ENCODE results near the gene CNTNAP5.

Gene CNTNAP5

DNA sequence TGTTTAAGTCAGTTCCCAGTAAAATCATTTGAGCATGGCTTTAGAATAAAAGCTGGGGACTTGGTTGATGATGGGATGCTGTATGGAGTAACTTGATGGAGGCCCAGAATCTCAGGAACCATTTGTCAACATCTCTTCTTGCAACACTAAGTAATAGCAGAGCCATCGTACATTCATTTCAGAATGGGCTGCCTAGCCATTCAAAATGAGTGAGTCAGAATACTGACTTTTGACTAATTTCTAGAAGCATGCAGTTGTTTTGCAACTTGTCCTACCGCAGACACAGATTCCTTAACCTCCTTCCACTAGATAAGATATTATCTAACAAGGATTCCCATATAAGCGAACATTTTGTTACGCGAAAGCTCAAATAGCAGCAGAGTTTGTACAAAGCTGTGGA lies 229.5 kb downstream of the CNTNAP5 start:
- peak overlapping the region; percentile 53 for H3K4me2 ChIP-seq (ENCODE audit: low read length)
- no peaks in the 10 kb centered on the region for H3K36me3 ChIP-seq (replicated peaks; ENCODE audit: low read depth, low read length)
- H3K4me1 ChIP-seq (ENCODE audit: low read length): peaks cover 15% of the 10 kb centered on the region
- H3K27ac ChIP-seq (ENCODE audit: low read length): peak overlapping the region; percentile 28; the same call in 1 of the 2 replicates
- peak overlapping the region; percentile 21; the same call in 1 of the 2 replicates for H3K4me3 ChIP-seq (ENCODE audit: low read length)
- H3K79me2 ChIP-seq (ENCODE audit: low read length): no peaks in the 10 kb centered on the region
- no peak overlapping the region for H2AFZ ChIP-seq (ENCODE audit: low read depth, low read length)
- H3K9ac ChIP-seq (ENCODE audit: low read length): no peak overlapping the region
- TF ChIP-seq EZH2phosphoT487 (IDR thresholded peaks at IDR 0.05; ENCODE audit: low read depth): no peak
- TF ChIP-seq, protein P1, sequence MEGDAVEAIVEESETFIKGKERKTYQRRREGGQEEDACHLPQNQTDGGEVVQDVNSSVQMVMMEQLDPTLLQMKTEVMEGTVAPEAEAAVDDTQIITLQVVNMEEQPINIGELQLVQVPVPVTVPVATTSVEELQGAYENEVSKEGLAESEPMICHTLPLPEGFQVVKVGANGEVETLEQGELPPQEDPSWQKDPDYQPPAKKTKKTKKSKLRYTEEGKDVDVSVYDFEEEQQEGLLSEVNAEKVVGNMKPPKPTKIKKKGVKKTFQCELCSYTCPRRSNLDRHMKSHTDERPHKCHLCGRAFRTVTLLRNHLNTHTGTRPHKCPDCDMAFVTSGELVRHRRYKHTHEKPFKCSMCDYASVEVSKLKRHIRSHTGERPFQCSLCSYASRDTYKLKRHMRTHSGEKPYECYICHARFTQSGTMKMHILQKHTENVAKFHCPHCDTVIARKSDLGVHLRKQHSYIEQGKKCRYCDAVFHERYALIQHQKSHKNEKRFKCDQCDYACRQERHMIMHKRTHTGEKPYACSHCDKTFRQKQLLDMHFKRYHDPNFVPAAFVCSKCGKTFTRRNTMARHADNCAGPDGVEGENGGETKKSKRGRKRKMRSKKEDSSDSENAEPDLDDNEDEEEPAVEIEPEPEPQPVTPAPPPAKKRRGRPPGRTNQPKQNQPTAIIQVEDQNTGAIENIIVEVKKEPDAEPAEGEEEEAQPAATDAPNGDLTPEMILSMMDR (IDR thresholded peaks at IDR 0.05; ENCODE audit: low read depth, low read length): no peak
- H3K9me3 ChIP-seq (ENCODE audit: insufficient read depth, low read length): no peaks in the 10 kb centered on the region
- H3K27me3 ChIP-seq (ENCODE audit: low read depth, low read length): no peaks in the 10 kb centered on the region
- H4K20me1 ChIP-seq (ENCODE audit: insufficient read depth, low read length): no peaks in the 10 kb centered on the region

DNA sequence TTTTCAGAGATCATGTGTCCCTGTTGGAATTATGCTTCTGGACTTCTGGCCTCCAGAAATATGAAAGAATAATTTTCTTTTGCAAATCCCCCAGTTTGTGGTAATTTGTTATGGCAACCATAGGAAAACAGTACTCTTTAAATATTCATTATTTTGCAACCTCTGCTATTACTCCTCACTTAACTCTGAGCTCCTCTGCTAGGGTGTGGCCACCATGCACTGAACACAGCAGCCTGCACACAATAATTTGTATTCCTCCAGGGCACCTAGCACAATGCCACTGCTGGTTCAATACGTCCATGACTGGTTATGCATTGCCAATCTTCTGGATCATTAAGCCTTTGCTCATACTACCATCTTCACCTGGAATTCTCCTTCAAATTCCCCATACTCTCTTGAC lies 232.0 kb downstream of the CNTNAP5 start:
- Histone ChIP-seq H3K9ac (ENCODE audit: low read length) (no peak overlapping the region), H3K27me3 (ENCODE audit: low read depth, low read length) (no peaks in the 10 kb centered on the region), H3K4me2 (ENCODE audit: low read length) (no peak overlapping the region)

DNA sequence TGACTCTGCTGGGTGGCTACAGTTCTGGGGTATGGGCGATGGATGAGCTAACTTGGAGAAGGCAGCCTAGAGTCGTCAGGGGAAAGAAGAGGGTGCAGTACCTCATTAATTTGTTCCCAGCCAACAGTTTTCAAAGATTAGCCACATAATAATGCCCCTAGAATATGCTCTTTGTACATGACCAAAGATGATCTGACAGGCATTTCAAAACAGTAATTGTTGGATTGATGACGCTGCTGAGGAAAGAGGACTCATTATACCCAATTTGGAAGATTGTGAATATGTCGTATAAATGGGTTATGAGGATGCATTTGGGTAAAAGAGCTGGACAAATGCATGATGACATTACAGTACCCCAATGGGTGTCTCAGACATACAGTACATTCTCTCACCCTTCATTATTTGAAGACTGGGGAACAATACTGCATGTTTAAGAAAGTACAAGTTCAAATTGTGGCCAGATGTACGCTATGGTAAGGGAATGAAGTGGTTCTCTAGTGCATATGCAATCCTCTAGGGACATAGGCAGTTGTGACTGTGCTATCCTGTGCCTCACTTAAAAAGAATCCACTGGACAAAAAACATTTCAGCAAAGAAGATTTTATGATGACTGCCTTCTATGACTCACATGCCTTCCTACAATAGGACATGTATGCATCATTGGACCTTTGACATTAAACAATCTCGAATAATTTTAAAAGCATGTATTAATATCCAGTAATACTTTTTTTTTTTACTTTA lies 233.2 kb downstream of the CNTNAP5 start:
- Histone ChIP-seq H4K20me1 (ENCODE audit: insufficient read depth, low read length) (no peaks in the 10 kb centered on the region), H3K4me3 (ENCODE audit: low read length) (no peak overlapping the region), H3K9me3 (ENCODE audit: insufficient read depth, low read length) (no peaks in the 10 kb centered on the region), H3K9ac (ENCODE audit: low read length) (no peak overlapping the region), H2AFZ (ENCODE audit: low read depth, low read length) (no peak overlapping the region), H3K27ac (ENCODE audit: low read length) (no peak overlapping the region), H3K27me3 (ENCODE audit: low read depth, low read length) (no peaks in the 10 kb centered on the region), H3K4me1 (ENCODE audit: low read length) (peaks cover 15% of the 10 kb centered on the region), H3K4me2 (ENCODE audit: low read length) (no peak overlapping the region), H3K79me2 (ENCODE audit: low read length) (no peaks in the 10 kb centered on the region), H3K36me3 (replicated peaks; ENCODE audit: low read depth, low read length) (no peaks in the 10 kb centered on the region)
- no peak for TF ChIP-seq EZH2phosphoT487 (IDR thresholded peaks at IDR 0.05; ENCODE audit: low read depth)
- TF ChIP-seq, protein P1 (IDR thresholded peaks at IDR 0.05; ENCODE audit: low read depth, low read length): no peak

More for the DNA sequence above, 232.0 kb downstream of the CNTNAP5 start:
- Histone ChIP-seq H2AFZ (ENCODE audit: low read depth, low read length) (no peak overlapping the region), H3K4me3 (ENCODE audit: low read length) (no peak overlapping the region), H3K9me3 (ENCODE audit: insufficient read depth, low read length) (no peaks in the 10 kb centered on the region), H3K79me2 (ENCODE audit: low read length) (no peaks in the 10 kb centered on the region), H3K27ac (ENCODE audit: low read length) (no peak overlapping the region), H4K20me1 (ENCODE audit: insufficient read depth, low read length) (no peaks in the 10 kb centered on the region), H3K4me1 (ENCODE audit: low read length) (peaks cover 15% of the 10 kb centered on the region), H3K36me3 (replicated peaks; ENCODE audit: low read depth, low read length) (no peaks in the 10 kb centered on the region)
- TF ChIP-seq, protein P1 (IDR thresholded peaks at IDR 0.05; ENCODE audit: low read depth, low read length): no peak
- TF ChIP-seq EZH2phosphoT487 (IDR thresholded peaks at IDR 0.05; ENCODE audit: low read depth): no peak

DNA sequence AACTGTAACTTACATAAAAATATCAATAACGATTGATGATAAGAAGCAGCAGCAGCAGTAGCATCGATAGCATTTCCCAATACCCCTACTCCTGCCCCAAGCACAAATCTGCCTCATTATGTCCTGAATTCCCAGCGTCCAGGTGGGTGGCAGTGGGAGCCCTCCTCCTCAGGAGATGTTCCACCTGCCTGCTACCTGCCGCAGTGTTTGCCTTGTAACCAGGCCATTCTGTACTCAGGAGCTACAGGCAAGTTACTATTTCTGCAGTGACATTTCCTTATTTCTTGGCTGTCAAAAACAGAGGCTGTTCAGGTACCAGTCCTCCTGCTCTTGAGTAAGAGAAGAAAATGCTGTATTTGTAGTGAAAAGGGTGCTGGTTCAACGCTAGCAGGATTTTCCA lies 236.4 kb downstream of the CNTNAP5 start:
- Histone ChIP-seq H3K9me3 (ENCODE audit: insufficient read depth, low read length) (no peaks in the 10 kb centered on the region), H3K27me3 (ENCODE audit: low read depth, low read length) (no peaks in the 10 kb centered on the region), H3K36me3 (replicated peaks; ENCODE audit: low read depth, low read length) (no peaks in the 10 kb centered on the region), H3K4me1 (ENCODE audit: low read length) (no peaks in the 10 kb centered on the region; the same call in 1 of the 2 replicates), H3K4me2 (ENCODE audit: low read length) (no peak overlapping the region), H3K79me2 (ENCODE audit: low read length) (no peaks in the 10 kb centered on the region), H2AFZ (ENCODE audit: low read depth, low read length) (no peak overlapping the region), H3K27ac (ENCODE audit: low read length) (no peak overlapping the region), H3K4me3 (ENCODE audit: low read length) (no peak overlapping the region), H3K9ac (ENCODE audit: low read length) (no peak overlapping the region), H4K20me1 (ENCODE audit: insufficient read depth, low read length) (no peaks in the 10 kb centered on the region)
- TF ChIP-seq EZH2phosphoT487 (IDR thresholded peaks at IDR 0.05; ENCODE audit: low read depth): no peak
- TF ChIP-seq, protein P1 (IDR thresholded peaks at IDR 0.05; ENCODE audit: low read depth, low read length): no peak
